Natural killer cell treated with Interleukin-12 subunit alpha and Interleukin-12 subunit beta and Interleukin-15 and Interleukin-18, amount 100 ng/mL, for 72 hours (primary cell): ENCODE data around the gene IER3IP1. TPM values are rescaled to one million over a fixed set of nuclear protein-coding genes. Genes with fewer than 3 reads are reported as not detected.
"Not testable (repeated sequence)": the region's sequence is repeated elsewhere in the genome, so short reads cannot be mapped to it uniquely, and the experiment has no call there.

Source experiments
- ATAC-seq, 2 donors: fragments of 150-1000 bp; cut with Tn5 transposase in 1 of 2; sonication (Bioruptor Pico), chemical (Tn5 transposase) in 1 of 2; 2 replicates each; pipeline ENCODE4 v1.10.0; 2021
- DNase-seq: peaks from one replicate; pipeline ENCODE4 v3.0.0; 2022; ENCODE audit warnings: low spot score
- H3K27ac Mint-ChIP-seq, 2 donors: 1 replicate in 1 of 2; 2 replicates in 1 of 2; pipeline ENCODE4 v1.8.0; 2022; ENCODE audit warnings: mixed read lengths in 2 of 2, mild to moderate bottlenecking in 1 of 2, moderate library complexity in 1 of 2
- H3K27me3 Mint-ChIP-seq, 2 donors: 1 replicate in 1 of 2; 2 replicates in 1 of 2; pipeline ENCODE4 v1.8.0; 2022; ENCODE audit warnings: mixed read lengths in 2 of 2
- H3K36me3 Mint-ChIP-seq: one replicate; pipeline ENCODE4 v1.8.0; 2022; ENCODE audit warnings: mixed read lengths
- H3K4me1 Mint-ChIP-seq, 2 donors: 1 replicate in 1 of 2; 2 replicates in 1 of 2; pipeline ENCODE4 v1.8.0; 2022; ENCODE audit warnings: low read depth in 2 of 2, mixed read lengths in 2 of 2, mild to moderate bottlenecking in 1 of 2
- H3K4me3 Mint-ChIP-seq: one replicate; pipeline ENCODE4 v1.8.0; 2022; ENCODE audit warnings: mixed read lengths
- H3K9me3 Mint-ChIP-seq: 2 replicates; pipeline ENCODE4 v1.8.0; 2022; ENCODE audit warnings: mixed read lengths
- total RNA-seq, 2 donors: library from RNA; stranded (reverse); gene quantifications; one replicate each; pipeline ENCODE4 v1.2.3, GENCODE V29; 2022

IER3IP1 gene
- total RNA-seq, 2 donors from 2014 or later, result 10.0 to 15.3 TPM

- Mint-ChIP-seq H3K27me3 (peaks cover 0 to 5% of the 10 kb centered on the region in 2 donors), H3K4me3 (no peak overlapping the region), H3K36me3 (no peaks in the 10 kb centered on the region), H3K27ac (no peak overlapping the region), H3K4me1 (peaks cover 0 to 2% of the 10 kb centered on the region in 2 donors), H3K9me3 (no peaks in the 10 kb centered on the region)
- no peak for DNase-seq
- ATAC-seq, result peak; percentile 15 to 32
Observed at GRCh38 chr18:47175283-47175897, 774 bp downstream of the IER3IP1 start.

- no peaks in the 10 kb centered on the region for H3K9me3 Mint-ChIP-seq
- ATAC-seq (no peak), DNase-seq (no peak)
- H3K36me3 Mint-ChIP-seq, result no peaks in the 10 kb centered on the region
- H3K27ac Mint-ChIP-seq, result no peak overlapping the region
- H3K27me3 Mint-ChIP-seq, result peaks cover 0 to 2% of the 10 kb centered on the region in 2 donors
- H3K4me1 Mint-ChIP-seq, result peaks cover 5% of the 10 kb centered on the region in 2 donors
- no peak overlapping the region for H3K4me3 Mint-ChIP-seq
Observed at GRCh38 chr18:47174545-47175116, 1.5 kb downstream of the IER3IP1 start.

- Mint-ChIP-seq H3K4me3 (no peak overlapping the region), H3K36me3 (no peaks in the 10 kb centered on the region), H3K4me1 (peaks cover 14 to 15% of the 10 kb centered on the region in 2 donors), H3K9me3 (no peaks in the 10 kb centered on the region), H3K27ac (no peak overlapping the region), H3K27me3 (no peaks in the 10 kb centered on the region)
- DNase-seq (no peak), ATAC-seq (no peak)
Observed at GRCh38 chr18:47172476-47172875, 3.7 kb downstream of the IER3IP1 start.

- Mint-ChIP-seq H3K27ac (peak overlapping the region in 1 of 2 donors; percentile 5), H3K4me1 (peaks cover 22 to 29% of the 10 kb centered on the region in 2 donors), H3K36me3 (no peaks in the 10 kb centered on the region), H3K4me3 (no peak overlapping the region), H3K9me3 (no peaks in the 10 kb centered on the region), H3K27me3 (no peaks in the 10 kb centered on the region)
- DNase-seq (no peak), ATAC-seq (peak in 1 of 2 donors; percentile 62)
Observed at GRCh38 chr18:47168913-47169312, 7.3 kb downstream of the IER3IP1 start.

- Mint-ChIP-seq H3K4me3 (no peak overlapping the region), H3K36me3 (no peaks in the 10 kb centered on the region), H3K27me3 (no peaks in the 10 kb centered on the region), H3K27ac (peak overlapping the region in 1 of 2 donors; percentile 5), H3K9me3 (no peaks in the 10 kb centered on the region), H3K4me1 (peaks cover 22 to 33% of the 10 kb centered on the region in 2 donors)
- DNase-seq, result no peak
- ATAC-seq, result no peak
Observed at GRCh38 chr18:47168509-47168908, 7.7 kb downstream of the IER3IP1 start.

- H3K4me3 Mint-ChIP-seq, result no peak overlapping the region
Observed at GRCh38 chr18:47166294-47166693, 9.9 kb downstream of the IER3IP1 start.

GRCh38 chr18:47163241-47163640 is 12.9 kb downstream of the IER3IP1 start:
- H3K27me3 Mint-ChIP-seq, result no peaks in the 10 kb centered on the region
- peaks cover 19 to 36% of the 10 kb centered on the region in 2 donors for H3K4me1 Mint-ChIP-seq
- peak overlapping the region; percentile 27 for H3K4me3 Mint-ChIP-seq
- ATAC-seq, result peak; percentile 80 to 92
- H3K27ac Mint-ChIP-seq, result no peak overlapping the region
- peaks cover 5% of the 10 kb centered on the region for H3K36me3 Mint-ChIP-seq
- no peak for DNase-seq
- no peaks in the 10 kb centered on the region for H3K9me3 Mint-ChIP-seq

More at GRCh38 chr18:47166294-47166693, 9.9 kb downstream of the IER3IP1 start:
- DNase-seq (no peak), ATAC-seq (no peak)
- Mint-ChIP-seq H3K27me3 (no peaks in the 10 kb centered on the region), H3K9me3 (no peaks in the 10 kb centered on the region), H3K4me1 (peaks cover 32 to 44% of the 10 kb centered on the region in 2 donors), H3K27ac (no peak overlapping the region), H3K36me3 (no peaks in the 10 kb centered on the region)

GRCh38 chr18:47160256-47160655 is 15.9 kb downstream of the IER3IP1 start:
- no peak overlapping the region for H3K27ac Mint-ChIP-seq
- ATAC-seq (no peak), DNase-seq (no peak)
- peaks cover 13 to 31% of the 10 kb centered on the region in 2 donors for H3K4me1 Mint-ChIP-seq
- H3K9me3 Mint-ChIP-seq, result no peaks in the 10 kb centered on the region
- no peak overlapping the region for H3K4me3 Mint-ChIP-seq
- H3K36me3 Mint-ChIP-seq, result peaks cover 5% of the 10 kb centered on the region
- H3K27me3 Mint-ChIP-seq, result no peaks in the 10 kb centered on the region

GRCh38 chr18:47158404-47158803 is 17.8 kb downstream of the IER3IP1 start:
- H3K27me3 Mint-ChIP-seq, H3K27ac Mint-ChIP-seq, DNase-seq, H3K4me3 Mint-ChIP-seq, H3K9me3 Mint-ChIP-seq, ATAC-seq: not testable (repeated sequence)
- peaks cover 11% of the 10 kb centered on the region for H3K36me3 Mint-ChIP-seq
- peaks cover 8 to 17% of the 10 kb centered on the region in 2 donors for H3K4me1 Mint-ChIP-seq

- peak overlapping the region; percentile 97 to 99 for H3K27ac Mint-ChIP-seq
- ATAC-seq (no peak), DNase-seq (no peak)
- no peaks in the 10 kb centered on the region for H3K9me3 Mint-ChIP-seq
- no peaks in the 10 kb centered on the region for H3K27me3 Mint-ChIP-seq
- peaks cover 6% of the 10 kb centered on the region for H3K36me3 Mint-ChIP-seq
- H3K4me1 Mint-ChIP-seq, result peaks cover 30 to 35% of the 10 kb centered on the region in 2 donors
- H3K4me3 Mint-ChIP-seq, result peak overlapping the region; percentile 97
Observed at GRCh38 chr18:47151439-47151838, 24.7 kb downstream of the IER3IP1 start.

- Mint-ChIP-seq H3K4me1 (peaks cover 34 to 40% of the 10 kb centered on the region in 2 donors), H3K27ac (peak overlapping the region; percentile 97 to 99), H3K36me3 (peaks cover 6% of the 10 kb centered on the region), H3K9me3 (no peaks in the 10 kb centered on the region), H3K4me3 (peak overlapping the region; percentile 97), H3K27me3 (no peaks in the 10 kb centered on the region)
- ATAC-seq (peak; percentile 17 to 20), DNase-seq (no peak)
Observed at GRCh38 chr18:47150824-47151366, 25.3 kb downstream of the IER3IP1 start.

- peaks cover 40 to 47% of the 10 kb centered on the region in 2 donors for H3K4me1 Mint-ChIP-seq
Observed at GRCh38 chr18:47150029-47150823, 25.9 kb downstream of the IER3IP1 start, which contains the start of gene HDHD2. TSS of gene HDHD2 (minus strand) at chr18:47150500. CDS start at chr18:47136439, 14,061 bp downstream.

GRCh38 chr18:47149457-47150028 is 26.6 kb downstream of the IER3IP1 start:
- peaks cover 44 to 51% of the 10 kb centered on the region in 2 donors for H3K4me1 Mint-ChIP-seq
- peak overlapping the region; percentile 97 to 99 for H3K27ac Mint-ChIP-seq
- H3K36me3 Mint-ChIP-seq, result peaks cover 5% of the 10 kb centered on the region
- no peaks in the 10 kb centered on the region for H3K9me3 Mint-ChIP-seq
- H3K4me3 Mint-ChIP-seq, result peak overlapping the region; percentile 97
- no peak for DNase-seq
- H3K27me3 Mint-ChIP-seq, result no peaks in the 10 kb centered on the region
- ATAC-seq, result no peak

More at GRCh38 chr18:47150029-47150823, 25.9 kb downstream of the IER3IP1 start, which contains the start of gene HDHD2:
- peak; percentile 95 to 96 for ATAC-seq
- H3K27me3 Mint-ChIP-seq, result no peaks in the 10 kb centered on the region
- peak within 1 kb of the TSS; percentile 97 for H3K4me3 Mint-ChIP-seq
- DNase-seq, result peak; percentile 92
- peak within 1 kb of the TSS; percentile 97 to 99 for H3K27ac Mint-ChIP-seq
- H3K9me3 Mint-ChIP-seq, result no peaks in the 10 kb centered on the region
- peaks cover 6% of the 10 kb centered on the region for H3K36me3 Mint-ChIP-seq
